ENCODE results near the gene CELF4. TPM values are rescaled to one million over a fixed set of nuclear protein-coding genes. Genes with fewer than 3 reads are reported as not detected.

Gene CELF4
- total RNA-seq, 3 donors from 2014 or later (not counting 1 experiment from before 2014, with no cell fraction given), result not detected

GRCh38 chr18:37441821-37442220 is 123.8 kb downstream of the CELF4 start:
- Histone ChIP-seq H3K4me3 (ENCODE audit: low read length) (no peak overlapping the region), H3K36me3 (ENCODE audit: control insufficient read depth, insufficient read depth, low read length) (no peaks in the 10 kb centered on the region), H3K27ac (ENCODE audit: low read length) (no peak overlapping the region), H3K9me3 (ENCODE audit: control insufficient read depth, insufficient read depth, low read length) (no peaks in the 10 kb centered on the region), H3K4me1 (ENCODE audit: control insufficient read depth, insufficient read depth, low read length) (no peaks in the 10 kb centered on the region), H3K27me3 (ENCODE audit: control insufficient read depth, insufficient read depth, low read length) (no peaks in the 10 kb centered on the region)
- DNase-seq (no peak), ATAC-seq (no peak)
- H3K4me1 Mint-ChIP-seq, result no peaks in the 10 kb centered on the region
- no peak overlapping the region for H3K4me3 Mint-ChIP-seq
- no peaks in the 10 kb centered on the region for H3K36me3 Mint-ChIP-seq
- H3K27me3 Mint-ChIP-seq (ENCODE audit: low read depth in 2 of 2), result peaks cover 0 to 7% of the 10 kb centered on the region in 2 donors
- WGBS (ENCODE audit: insufficient coverage), result 64% methylated on average over 11 of the region's 11 CpGs
- TF ChIP-seq CTCF (IDR thresholded peaks at IDR 0.05), result no peak
- H3K27ac Mint-ChIP-seq, result no peak overlapping the region
- H3K9me3 Mint-ChIP-seq, result no peaks in the 10 kb centered on the region
- intact Hi-C loops (cut with micrococcal nuclease), result no loop called here

GRCh38 chr18:37440206-37440605 is 125.4 kb downstream of the CELF4 start:
- peaks cover 0 to 6% of the 10 kb centered on the region in 2 donors for H3K4me1 Mint-ChIP-seq
- ATAC-seq (no peak), DNase-seq (no peak)
- peaks cover 0 to 7% of the 10 kb centered on the region in 2 donors for H3K27me3 Mint-ChIP-seq (ENCODE audit: low read depth in 2 of 2)
- WGBS (ENCODE audit: insufficient coverage), result 75% methylated on average over 6 of the region's 6 CpGs
- no peak for TF ChIP-seq CTCF (IDR thresholded peaks at IDR 0.05)
- Histone ChIP-seq H3K4me1 (ENCODE audit: control insufficient read depth, insufficient read depth, low read length) (no peaks in the 10 kb centered on the region), H3K27me3 (ENCODE audit: control insufficient read depth, insufficient read depth, low read length) (no peaks in the 10 kb centered on the region), H3K9me3 (ENCODE audit: control insufficient read depth, insufficient read depth, low read length) (no peaks in the 10 kb centered on the region), H3K27ac (ENCODE audit: low read length) (no peak overlapping the region), H3K36me3 (ENCODE audit: control insufficient read depth, insufficient read depth, low read length) (no peaks in the 10 kb centered on the region), H3K4me3 (ENCODE audit: low read length) (no peak overlapping the region)
- H3K36me3 Mint-ChIP-seq, result no peaks in the 10 kb centered on the region
- no peaks in the 10 kb centered on the region for H3K9me3 Mint-ChIP-seq
- intact Hi-C loops (cut with micrococcal nuclease), result no loop called here
- no peak overlapping the region for H3K27ac Mint-ChIP-seq
- no peak overlapping the region for H3K4me3 Mint-ChIP-seq

- no peak for DNase-seq
- no peak for ATAC-seq
- WGBS (ENCODE audit: insufficient coverage), result 82% methylated on average over 7 of the region's 7 CpGs
- no peak overlapping the region for H3K27ac Mint-ChIP-seq
- no peaks in the 10 kb centered on the region for H3K9me3 Mint-ChIP-seq
- H3K4me3 ChIP-seq (ENCODE audit: low read length), result no peak overlapping the region
- H3K27me3 ChIP-seq (ENCODE audit: control insufficient read depth, insufficient read depth, low read length), result no peaks in the 10 kb centered on the region
- no peak for TF ChIP-seq CTCF (IDR thresholded peaks at IDR 0.05)
- intact Hi-C loops (cut with micrococcal nuclease), result no loop called here
- peaks cover 0 to 3% of the 10 kb centered on the region in 2 donors for H3K27me3 Mint-ChIP-seq (ENCODE audit: low read depth in 2 of 2)
- no peaks in the 10 kb centered on the region for H3K9me3 ChIP-seq (ENCODE audit: control insufficient read depth, insufficient read depth, low read length)
- no peaks in the 10 kb centered on the region for H3K36me3 ChIP-seq (ENCODE audit: control insufficient read depth, insufficient read depth, low read length)
- no peak overlapping the region for H3K4me3 Mint-ChIP-seq
- peaks cover 0 to 6% of the 10 kb centered on the region in 2 donors for H3K4me1 Mint-ChIP-seq
- H3K27ac ChIP-seq (ENCODE audit: low read length), result no peak overlapping the region
- H3K4me1 ChIP-seq (ENCODE audit: control insufficient read depth, insufficient read depth, low read length), result no peaks in the 10 kb centered on the region
- no peaks in the 10 kb centered on the region for H3K36me3 Mint-ChIP-seq
Measured at GRCh38 chr18:37438417-37439180, 127.0 kb downstream of the CELF4 start.

- Histone ChIP-seq H3K27me3 (ENCODE audit: control insufficient read depth, insufficient read depth, low read length) (no peaks in the 10 kb centered on the region), H3K36me3 (ENCODE audit: control insufficient read depth, insufficient read depth, low read length) (no peaks in the 10 kb centered on the region), H3K4me3 (ENCODE audit: low read length) (no peak overlapping the region), H3K4me1 (ENCODE audit: control insufficient read depth, insufficient read depth, low read length) (no peaks in the 10 kb centered on the region), H3K27ac (ENCODE audit: low read length) (no peak overlapping the region), H3K9me3 (ENCODE audit: control insufficient read depth, insufficient read depth, low read length) (no peaks in the 10 kb centered on the region)
- Mint-ChIP-seq H3K27me3 (ENCODE audit: low read depth in 2 of 2) (no peaks in the 10 kb centered on the region), H3K27ac (no peak overlapping the region), H3K36me3 (no peaks in the 10 kb centered on the region), H3K4me3 (no peak overlapping the region), H3K4me1 (peaks cover 0 to 11% of the 10 kb centered on the region in 2 donors), H3K9me3 (no peaks in the 10 kb centered on the region)
- TF ChIP-seq CTCF (IDR thresholded peaks at IDR 0.05), result no peak
- intact Hi-C loops (cut with micrococcal nuclease), result no loop called here
- 2% methylated on average over 15 of the region's 15 CpGs for WGBS (ENCODE audit: insufficient coverage)
- ATAC-seq (no peak), DNase-seq (no peak)
Measured at GRCh38 chr18:37435996-37436395, 129.6 kb downstream of the CELF4 start.
